C4-2B (cell line): Measurements from ENCODE around the gene BLVRA.
"Not testable (repeated sequence)": the region's sequence is repeated elsewhere in the genome, so short reads cannot be mapped to it uniquely, and the experiment has no call there.

Experiments used
- H3K27ac ChIP-seq: fragments of 450-650 bp; 2 replicates; pipeline ENCODE4 v1.5.1; 2017
- CTCF ChIP-seq: fragments of 450-650 bp; conservative IDR thresholded peaks from 2 replicates; pipeline ENCODE4 v1.5.1; 2017; ENCODE audit warnings: mild to moderate bottlenecking
- ZFX ChIP-seq: fragments of 450-650 bp; IDR thresholded peaks from 2 replicates; pipeline ENCODE4 v1.6.1; 2017

The BLVRA gene

GRCh38 chr7:43768201-43768886, 9.9 kb downstream of the BLVRA start:
- no peak for TF ChIP-seq CTCF
- TF ChIP-seq ZFX: no peak

GRCh38 chr7:43768887-43769272, 10.4 kb downstream of the BLVRA start:
- TF ChIP-seq CTCF (no peak), ZFX (no peak)

More at GRCh38 chr7:43768201-43768886, 9.9 kb downstream of the BLVRA start:
- no peak overlapping the region for H3K27ac ChIP-seq

GRCh38 chr7:43769281-43769680, 10.8 kb downstream of the BLVRA start:
- H3K27ac ChIP-seq: no peak overlapping the region
- TF ChIP-seq CTCF: no peak
- no peak for TF ChIP-seq ZFX

More at GRCh38 chr7:43768887-43769272, 10.4 kb downstream of the BLVRA start:
- H3K27ac ChIP-seq: no peak overlapping the region

- H3K27ac ChIP-seq: no peak overlapping the region
- no peak for TF ChIP-seq ZFX
- TF ChIP-seq CTCF: no peak
These were observed 11.4 kb downstream of the BLVRA start for GRCh38 chr7:43769791-43770465.

- no peak overlapping the region for H3K27ac ChIP-seq
- TF ChIP-seq ZFX (no peak), CTCF (no peak)
These were observed 12.6 kb downstream of the BLVRA start for GRCh38 chr7:43771128-43771527.

GRCh38 chr7:43771573-43771972, 13.1 kb downstream of the BLVRA start:
- no peak overlapping the region for H3K27ac ChIP-seq
- TF ChIP-seq ZFX: no peak
- no peak for TF ChIP-seq CTCF

- H3K27ac ChIP-seq: not testable (repeated sequence)
These were observed 14.8 kb downstream of the BLVRA start for GRCh38 chr7:43773268-43773667.

- H3K27ac ChIP-seq: not testable (repeated sequence)
These were observed 16.8 kb downstream of the BLVRA start for GRCh38 chr7:43775255-43775654.

GRCh38 chr7:43778293-43779044, 20.0 kb downstream of the BLVRA start:
- peak overlapping the region; percentile 37 for H3K27ac ChIP-seq
